ENCODE measurements around the gene PCBP4.
"Not testable (repeated sequence)": the region's sequence is repeated elsewhere in the genome, so short reads cannot be mapped to it uniquely, and the experiment has no call there.

The PCBP4 gene

GRCh38 chr3:51994530-51994929 lies 27.3 kb upstream of the PCBP4 start:
- DNase-seq (ENCODE audit: low spot score): no peak

DNA sequence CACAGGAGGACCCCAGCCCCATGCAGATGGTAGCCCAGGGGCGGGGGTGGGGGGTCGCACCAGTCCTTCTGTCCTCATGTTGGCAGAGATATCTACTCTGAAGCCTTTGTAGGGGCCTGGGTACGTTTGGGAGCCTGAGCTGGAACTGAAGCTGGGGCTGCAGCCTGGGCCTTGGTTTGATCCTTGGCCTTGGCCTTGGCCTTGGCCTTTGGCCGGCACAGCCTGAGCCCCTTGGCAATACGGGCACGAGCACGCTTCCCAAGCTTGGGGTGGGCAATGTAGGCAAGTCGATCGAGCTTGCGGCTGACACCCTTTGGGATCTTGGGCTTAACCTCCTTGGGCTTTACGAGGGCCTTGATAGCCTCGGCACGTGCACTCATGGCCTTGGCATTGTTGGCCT lies 26.4 kb upstream of the PCBP4 start:
- DNase-seq (ENCODE audit: low spot score): not testable (repeated sequence)

DNA sequence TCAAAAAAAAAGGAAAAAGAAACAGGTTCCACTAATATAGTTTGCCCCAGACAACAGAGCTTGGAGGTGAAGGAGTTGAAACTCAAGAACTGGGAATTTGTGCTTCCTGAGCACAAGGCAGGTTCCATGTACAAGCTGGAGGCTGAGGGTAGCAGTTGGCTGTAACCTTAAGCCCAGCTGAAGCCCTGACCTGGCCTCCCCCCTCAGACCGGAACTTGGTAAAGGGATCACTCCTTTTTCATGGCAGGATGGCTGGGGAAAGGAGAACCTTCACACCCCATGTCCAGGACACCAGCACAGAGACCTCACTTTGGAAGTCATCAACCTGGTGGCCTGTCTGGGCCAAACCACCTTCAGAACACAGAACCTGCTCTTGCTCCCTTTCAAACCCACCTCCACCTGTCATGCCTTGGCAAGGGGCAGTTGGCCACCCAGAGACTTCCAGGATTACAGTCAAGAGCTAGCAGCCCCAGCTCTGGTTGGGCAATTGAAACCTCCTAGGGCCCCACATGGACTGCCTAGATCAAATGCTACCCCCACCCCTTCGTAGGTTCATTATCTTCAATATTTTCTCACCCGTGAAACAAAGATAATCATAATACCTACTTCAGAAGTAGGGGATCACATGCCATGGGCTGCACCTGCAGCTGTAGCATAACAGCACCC lies 24.9 kb upstream of the PCBP4 start:
- DNase-seq (ENCODE audit: low spot score): no peak

DNA sequence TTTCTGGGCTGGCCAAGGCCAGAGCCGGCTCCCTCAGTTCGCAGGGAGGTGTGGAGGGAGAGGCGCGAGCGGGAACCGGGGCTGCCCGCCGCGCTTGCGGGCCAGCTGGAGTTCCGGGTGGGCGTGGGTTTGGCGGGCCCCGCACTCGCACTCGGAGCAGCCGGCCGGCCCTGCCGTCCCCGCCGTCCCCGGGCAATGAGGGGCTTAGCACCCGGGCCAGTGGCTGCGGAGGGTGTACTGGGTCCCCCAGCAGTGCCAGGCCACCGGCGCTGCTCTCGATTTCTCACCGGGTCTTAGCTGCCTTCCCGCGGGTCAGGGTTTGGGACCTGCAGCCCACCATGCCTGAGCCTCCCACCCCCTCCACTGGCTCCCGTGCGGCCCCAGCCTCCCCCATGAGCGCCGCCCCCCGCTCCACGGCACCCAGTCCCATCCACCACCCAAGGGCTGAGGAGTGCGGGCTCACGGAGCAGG lies 23.3 kb upstream of the PCBP4 start:
- not testable (repeated sequence) for DNase-seq (ENCODE audit: low spot score)

GRCh38 chr3:51988286-51989146 lies 21.3 kb upstream of the PCBP4 start:
- no peak for DNase-seq (ENCODE audit: low spot score)

DNA sequence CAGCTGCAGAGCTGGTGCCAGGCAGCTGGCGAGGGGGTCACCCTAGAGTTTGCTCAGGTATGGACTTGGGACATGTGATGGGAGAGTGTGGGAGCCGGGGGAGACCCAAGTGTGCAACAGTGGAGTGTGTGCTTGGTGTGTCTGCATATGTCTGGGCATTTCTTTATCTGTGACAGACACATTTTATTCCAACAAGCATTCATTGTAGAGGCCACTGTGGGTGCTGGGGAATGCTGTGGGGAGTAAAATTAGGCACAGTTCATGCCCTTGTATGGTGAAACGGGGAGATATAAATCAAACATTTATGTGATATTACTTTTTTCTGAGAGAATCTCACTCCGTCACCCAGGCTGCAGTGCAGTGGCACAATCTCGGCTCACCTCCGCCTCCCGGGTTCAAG lies 20.3 kb upstream of the PCBP4 start:
- no peak for DNase-seq (ENCODE audit: low spot score)

- DNase-seq (ENCODE audit: low spot score): no peak
These were observed 19.0 kb upstream of the PCBP4 start for GRCh38 chr3:51986010-51986947.

DNA sequence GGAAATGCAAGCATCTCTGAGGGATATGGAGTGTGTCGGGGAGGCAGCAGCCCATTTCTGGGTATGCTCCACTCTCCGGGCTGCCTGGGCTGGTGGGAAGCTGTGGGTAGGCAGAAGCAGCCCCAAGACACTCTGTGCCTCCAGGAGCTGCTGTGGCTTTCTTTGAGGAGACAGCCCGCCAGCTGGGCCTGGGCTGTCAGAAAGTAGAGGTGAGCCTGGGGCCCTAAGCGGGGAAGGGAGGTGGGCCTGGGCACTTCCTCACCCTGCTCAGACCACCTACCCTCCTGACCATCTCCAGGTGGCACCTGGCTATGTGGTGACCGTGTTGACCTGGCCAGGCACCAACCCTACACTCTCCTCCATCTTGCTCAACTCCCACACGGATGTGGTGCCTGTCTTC lies 17.8 kb upstream of the PCBP4 start:
- DNase-seq (ENCODE audit: low spot score): no peak

DNA sequence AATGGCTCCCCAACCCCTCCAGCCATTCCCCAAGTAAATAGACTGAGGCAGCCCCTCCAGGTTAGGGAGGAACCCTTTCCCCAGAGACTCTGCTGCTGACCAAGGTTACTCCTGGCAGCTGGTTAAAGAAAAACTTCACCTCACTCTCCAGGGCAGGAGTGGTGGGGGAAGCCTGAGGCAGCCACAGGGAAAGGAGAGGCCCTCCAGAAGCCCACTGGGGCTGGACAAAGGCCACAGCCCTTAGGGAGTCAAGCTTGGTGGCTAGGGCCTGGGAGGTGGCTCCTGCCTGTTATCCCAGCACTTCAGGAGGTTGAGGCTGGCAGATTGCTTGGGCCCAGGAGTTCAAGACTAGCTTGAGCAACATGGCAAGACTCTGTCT lies 17.0 kb upstream of the PCBP4 start:
- no peak for DNase-seq (ENCODE audit: low spot score)

GRCh38 chr3:51983578-51984268 lies 16.5 kb upstream of the PCBP4 start:
- DNase-seq (ENCODE audit: low spot score): no peak

- peak; percentile 92 for DNase-seq (ENCODE audit: low spot score)
These were observed 15.8 kb upstream of the PCBP4 start, which contains the start of gene ACY1 for GRCh38 chr3:51982838-51983577. Gene ACY1 (plus strand): TSS chr3:51983535. CDS start chr3:51984065, 530 bp downstream.

GRCh38 chr3:51982352-51982837 lies 15.1 kb upstream of the PCBP4 start:
- no peak for DNase-seq (ENCODE audit: low spot score)

DNA sequence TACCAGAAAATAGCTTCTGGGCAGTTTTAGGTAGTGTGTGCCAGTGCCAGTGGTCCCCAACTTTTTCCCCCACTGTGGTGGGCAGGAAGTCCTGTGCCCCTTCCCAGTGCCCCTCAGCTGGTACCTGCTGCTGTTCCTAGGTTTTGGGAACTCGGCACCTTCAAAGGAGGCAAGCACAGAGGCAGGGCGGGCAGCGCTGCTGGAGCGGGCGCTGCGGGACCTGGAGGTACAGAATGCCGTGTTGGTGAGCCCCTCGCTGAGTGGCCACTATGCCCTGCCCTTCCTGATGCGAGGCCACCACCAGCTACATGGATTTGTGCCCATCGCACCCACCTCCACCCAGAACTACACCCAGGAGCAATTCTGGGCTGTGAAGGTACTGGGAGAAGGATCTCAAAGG lies 13.0 kb upstream of the PCBP4 start:
- no peak for DNase-seq (ENCODE audit: low spot score)

DNA sequence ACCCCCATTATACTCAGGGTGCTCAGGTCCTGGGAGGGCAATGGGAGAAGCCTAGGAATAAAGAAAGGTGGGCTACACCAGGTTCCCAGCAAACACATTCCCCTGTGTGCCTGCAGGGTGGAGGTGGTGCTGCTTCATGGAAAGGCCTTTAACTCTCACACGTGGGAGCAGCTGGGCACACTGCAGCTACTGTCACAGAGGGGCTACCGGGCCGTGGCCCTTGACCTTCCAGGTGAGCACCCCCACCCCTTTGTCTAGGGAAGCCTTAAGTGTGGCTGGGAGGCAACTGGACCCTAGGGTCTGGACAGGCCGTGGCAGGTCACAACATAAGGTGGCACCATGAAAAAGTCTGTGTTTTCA lies 10.9 kb upstream of the PCBP4 start:
- no peak for DNase-seq (ENCODE audit: low spot score)

DNA sequence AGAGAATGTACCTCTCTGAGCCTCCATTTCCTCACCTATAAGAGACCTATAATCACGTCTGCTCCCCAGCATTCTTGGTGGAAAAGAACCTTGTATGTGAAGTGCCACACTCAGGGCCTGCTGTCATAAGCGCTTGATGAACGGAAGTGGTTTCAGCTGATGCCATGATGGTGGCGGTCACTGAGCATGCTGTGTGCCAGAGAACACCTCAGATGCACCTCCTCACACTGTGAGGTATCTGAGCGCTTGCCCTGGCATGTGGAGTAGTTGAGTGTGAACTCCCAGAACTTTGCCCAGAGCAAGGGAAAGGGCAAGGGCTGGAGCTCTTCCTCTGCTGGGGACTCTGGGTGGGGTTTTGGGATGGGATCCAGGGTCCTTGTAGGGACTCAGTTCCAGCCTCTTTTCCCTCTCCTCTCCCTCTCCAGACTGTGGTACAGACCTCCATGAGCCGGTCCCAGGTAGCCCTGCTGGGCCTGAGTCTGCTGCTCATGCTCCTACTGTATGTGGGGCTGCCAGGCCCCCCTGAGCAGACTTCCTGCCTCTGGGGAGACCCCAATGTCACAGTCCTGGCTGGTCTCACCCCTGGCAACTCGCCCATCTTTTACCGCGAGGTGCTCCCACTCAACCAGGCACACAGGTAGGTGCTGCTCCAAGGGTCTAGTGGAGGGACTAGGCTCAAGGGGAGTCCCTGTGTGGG lies 10.3 kb upstream of the PCBP4 start:
- no peak for DNase-seq (ENCODE audit: low spot score)

- peak; percentile 81 for DNase-seq (ENCODE audit: low spot score)
These were observed 8.7 kb upstream of the PCBP4 start for GRCh38 chr3:51975852-51976549.

DNA sequence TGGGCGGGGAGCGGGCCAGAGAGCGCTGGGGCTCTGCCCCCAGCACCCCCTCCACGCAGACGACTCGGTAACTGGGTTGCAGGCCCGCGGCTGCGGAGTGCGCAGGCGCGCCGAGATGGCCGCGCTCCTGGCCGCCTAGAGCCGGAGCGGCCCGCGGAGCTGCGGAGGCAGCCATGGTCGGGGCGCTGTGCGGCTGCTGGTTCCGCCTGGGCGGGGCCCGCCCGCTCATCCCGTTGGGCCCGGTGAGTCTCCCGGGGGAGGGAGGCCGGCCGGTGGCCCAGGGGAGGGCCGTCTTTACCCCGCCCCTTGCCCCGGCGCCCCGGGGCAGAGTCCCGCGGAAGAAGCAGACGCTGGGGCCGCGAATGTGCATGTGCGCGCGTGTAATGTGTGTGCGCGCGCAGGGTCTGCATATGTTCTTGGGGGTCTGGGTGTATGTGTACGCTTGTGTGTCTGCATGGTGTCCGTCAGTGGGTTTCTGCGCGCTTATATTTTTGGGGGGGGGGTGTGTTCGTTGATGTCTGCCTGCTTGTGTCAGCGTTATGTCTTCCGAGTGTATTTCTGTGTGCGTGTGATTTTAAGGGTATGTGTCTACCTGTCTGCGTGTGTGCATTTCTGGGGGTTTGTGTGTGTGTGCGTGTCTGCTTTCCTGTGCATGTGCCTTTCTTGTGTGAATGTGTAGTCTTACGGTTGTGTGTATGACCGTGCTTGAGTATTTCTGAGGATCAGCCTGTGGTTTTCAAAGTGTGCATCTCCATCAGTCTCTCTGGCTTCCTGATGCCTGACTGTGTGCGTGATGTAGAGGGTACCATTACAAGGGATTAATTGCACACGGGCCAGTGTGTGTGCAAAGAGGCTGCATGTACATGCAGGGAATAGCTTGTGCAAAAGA lies 8.0 kb upstream of the PCBP4 start, which contains the start of gene ABHD14A:
ABHD14A (plus strand) TSS at position 102 of the 889 bp plus-strand sequence; CDS start at position 174, 72 bp downstream.
- peak; percentile 83 for DNase-seq (ENCODE audit: low spot score)

GRCh38 chr3:51974277-51974962 lies 7.2 kb upstream of the PCBP4 start:
- DNase-seq (ENCODE audit: low spot score): no peak

Data from left forelimb (tissue), 1 donor.